DND-41 (cell line): Measurements from ENCODE around the gene ZNF75A.

Experiments
- EZH2 ChIP-seq: IDR thresholded peaks from 3 replicates; pipeline ENCODE4 v1.6.1; 2012; ENCODE audit warnings: borderline replicate concordance, low read depth, mild to moderate bottlenecking, moderate library complexity, low read length, inconsistent platforms; ENCODE audit not compliant: severe bottlenecking
- TF ChIP-seq, protein P1 (sequence below): IDR thresholded peaks from 2 replicates; pipeline ENCODE4 v1.5.1; 2012; ENCODE audit warnings: borderline replicate concordance, low read length, moderate library complexity, mild to moderate bottlenecking; ENCODE audit not compliant: poor library complexity, severe bottlenecking; ENCODE audit errors: extremely low read depth

- TF ChIP-seq, protein P1, sequence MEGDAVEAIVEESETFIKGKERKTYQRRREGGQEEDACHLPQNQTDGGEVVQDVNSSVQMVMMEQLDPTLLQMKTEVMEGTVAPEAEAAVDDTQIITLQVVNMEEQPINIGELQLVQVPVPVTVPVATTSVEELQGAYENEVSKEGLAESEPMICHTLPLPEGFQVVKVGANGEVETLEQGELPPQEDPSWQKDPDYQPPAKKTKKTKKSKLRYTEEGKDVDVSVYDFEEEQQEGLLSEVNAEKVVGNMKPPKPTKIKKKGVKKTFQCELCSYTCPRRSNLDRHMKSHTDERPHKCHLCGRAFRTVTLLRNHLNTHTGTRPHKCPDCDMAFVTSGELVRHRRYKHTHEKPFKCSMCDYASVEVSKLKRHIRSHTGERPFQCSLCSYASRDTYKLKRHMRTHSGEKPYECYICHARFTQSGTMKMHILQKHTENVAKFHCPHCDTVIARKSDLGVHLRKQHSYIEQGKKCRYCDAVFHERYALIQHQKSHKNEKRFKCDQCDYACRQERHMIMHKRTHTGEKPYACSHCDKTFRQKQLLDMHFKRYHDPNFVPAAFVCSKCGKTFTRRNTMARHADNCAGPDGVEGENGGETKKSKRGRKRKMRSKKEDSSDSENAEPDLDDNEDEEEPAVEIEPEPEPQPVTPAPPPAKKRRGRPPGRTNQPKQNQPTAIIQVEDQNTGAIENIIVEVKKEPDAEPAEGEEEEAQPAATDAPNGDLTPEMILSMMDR, result no peak
- no peak for TF ChIP-seq EZH2
Observed at GRCh38 chr16:3295783-3296182, 9.5 kb upstream of the ZNF75A start.
